IPS-18a (cell line): ENCODE measurements around the gene FCRL6.

Source experiments
- H3K27ac ChIP-seq: one replicate; pipeline ENCODE4 v1.5.1; 2013; ENCODE audit warnings: low read length
- H3K27me3 ChIP-seq: one replicate; pipeline ENCODE4 v1.6.1; 2013; ENCODE audit warnings: mild to moderate bottlenecking, low read length; ENCODE audit not compliant: control insufficient read depth, insufficient read depth
- H3K36me3 ChIP-seq: one replicate; pipeline ENCODE4 v1.6.1; 2013; ENCODE audit warnings: low read depth, low read length; ENCODE audit not compliant: control insufficient read depth
- H3K4me1 ChIP-seq: one replicate; pipeline ENCODE4 v1.6.1; 2013; ENCODE audit warnings: low read depth, low read length; ENCODE audit not compliant: control insufficient read depth
- H3K4me3 ChIP-seq: one replicate; pipeline ENCODE4 v1.5.1; 2013; ENCODE audit warnings: low read length
- H3K9ac ChIP-seq: one replicate; pipeline ENCODE4 v1.6.1; 2013; ENCODE audit warnings: mild to moderate bottlenecking, low read length, moderate library complexity
- H3K9me3 ChIP-seq: one replicate; pipeline ENCODE4 v1.6.1; 2013; ENCODE audit warnings: low read depth, low read length; ENCODE audit not compliant: control insufficient read depth

The FCRL6 gene

DNA sequence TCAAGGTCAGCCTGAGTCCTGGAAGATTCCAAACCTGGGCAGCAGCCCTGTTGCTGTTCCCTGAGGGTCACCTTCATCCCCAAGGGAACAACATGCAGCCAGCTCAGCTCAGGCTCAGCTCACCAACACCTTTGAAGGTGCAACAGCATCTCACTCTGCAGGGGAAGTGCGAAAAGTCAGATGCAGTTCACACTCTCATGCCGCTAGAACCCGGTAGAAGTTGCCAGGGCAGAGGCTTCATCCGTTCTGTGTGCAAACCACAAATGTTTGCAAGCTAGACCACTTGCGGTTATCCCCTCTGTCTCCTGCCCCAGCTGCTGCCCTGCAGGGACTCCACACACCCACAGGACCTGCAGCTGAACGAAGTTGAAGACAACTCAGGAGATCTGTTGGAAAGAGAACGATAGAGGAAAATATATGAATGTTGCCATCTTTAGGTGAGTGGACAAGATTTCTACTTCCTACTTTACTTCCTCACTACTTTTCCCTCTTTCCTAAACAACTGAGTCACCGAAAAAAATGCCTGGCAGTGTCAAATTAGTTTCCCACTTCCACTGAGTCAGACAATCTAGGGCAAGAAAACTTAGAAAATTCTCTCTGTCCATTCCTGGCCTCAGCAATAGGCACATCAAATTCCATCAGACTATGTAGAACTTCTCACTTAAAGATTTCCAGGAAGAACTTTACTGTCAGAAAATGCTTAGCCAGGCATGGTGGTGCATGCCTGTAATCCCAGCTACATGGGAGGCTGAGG lies 1.8 kb upstream of the FCRL6 start:
- Histone ChIP-seq H3K36me3 (no peaks in the 10 kb centered on the region), H3K4me1 (no peaks in the 10 kb centered on the region), H3K27me3 (no peaks in the 10 kb centered on the region), H3K27ac (no peak overlapping the region), H3K4me3 (no peak overlapping the region), H3K9ac (no peak overlapping the region), H3K9me3 (no peaks in the 10 kb centered on the region)

DNA sequence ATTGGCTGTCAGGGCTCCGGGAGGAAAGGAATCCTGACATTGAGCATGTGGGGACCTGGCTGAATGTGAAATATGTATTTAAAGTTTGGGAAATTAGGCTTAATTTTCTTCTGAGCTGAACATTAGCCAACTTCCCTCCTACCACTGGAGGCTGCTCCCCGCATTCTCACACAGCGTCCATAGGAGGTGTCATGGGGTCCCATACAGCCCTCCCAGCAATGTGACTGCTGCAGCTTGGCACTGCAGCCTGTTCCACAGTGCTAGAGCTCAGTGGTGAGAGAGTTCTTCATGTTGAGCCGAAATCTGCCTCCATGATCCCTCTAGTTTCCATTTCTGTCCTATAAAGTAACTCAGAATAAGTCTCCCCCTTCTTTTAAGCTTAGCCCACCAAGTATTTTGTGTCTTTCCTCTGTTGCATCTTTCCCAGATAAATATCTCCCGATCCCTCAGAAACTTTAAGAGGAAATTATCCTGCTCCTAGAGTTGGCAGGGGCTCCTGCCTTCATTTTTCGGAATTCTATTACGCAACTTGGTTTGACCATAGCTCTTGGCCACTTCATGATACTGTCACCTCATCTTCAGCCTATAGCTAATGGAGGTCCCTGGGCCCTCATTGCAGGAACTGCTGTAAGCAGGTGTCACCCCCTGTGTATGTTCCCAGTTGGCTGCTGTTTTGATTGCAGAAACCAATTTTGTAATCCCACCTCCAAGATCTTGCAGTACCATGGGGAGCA lies 2.0 kb downstream of the FCRL6 start:
- Histone ChIP-seq H3K36me3 (no peaks in the 10 kb centered on the region), H3K27me3 (no peaks in the 10 kb centered on the region), H3K4me1 (no peaks in the 10 kb centered on the region), H3K9ac (no peak overlapping the region), H3K27ac (no peak overlapping the region), H3K4me3 (no peak overlapping the region), H3K9me3 (no peaks in the 10 kb centered on the region)

DNA sequence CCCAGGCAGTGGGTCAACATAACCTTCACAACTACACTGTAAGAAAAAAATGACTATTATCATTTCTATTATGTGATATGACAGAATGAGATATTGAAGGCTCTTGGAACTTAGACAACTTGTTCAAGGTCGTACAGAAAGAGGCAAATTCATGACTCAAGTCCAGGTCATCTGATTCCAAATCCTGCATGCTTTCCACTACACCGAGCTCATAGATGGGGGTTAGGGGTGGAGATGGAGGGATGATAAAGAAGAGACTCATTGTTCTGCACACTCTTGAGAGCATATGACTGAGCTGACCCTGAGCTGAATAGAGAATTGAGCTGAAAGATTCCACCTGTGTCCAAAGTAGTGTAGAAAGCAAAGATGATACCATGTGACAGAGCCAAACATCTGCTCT lies 2.8 kb downstream of the FCRL6 start:
- H3K27me3 ChIP-seq, result no peaks in the 10 kb centered on the region
- H3K9me3 ChIP-seq, result no peaks in the 10 kb centered on the region
- H3K4me3 ChIP-seq, result no peak overlapping the region
- H3K9ac ChIP-seq, result no peak overlapping the region
- no peak overlapping the region for H3K27ac ChIP-seq
- no peaks in the 10 kb centered on the region for H3K36me3 ChIP-seq
- no peaks in the 10 kb centered on the region for H3K4me1 ChIP-seq

DNA sequence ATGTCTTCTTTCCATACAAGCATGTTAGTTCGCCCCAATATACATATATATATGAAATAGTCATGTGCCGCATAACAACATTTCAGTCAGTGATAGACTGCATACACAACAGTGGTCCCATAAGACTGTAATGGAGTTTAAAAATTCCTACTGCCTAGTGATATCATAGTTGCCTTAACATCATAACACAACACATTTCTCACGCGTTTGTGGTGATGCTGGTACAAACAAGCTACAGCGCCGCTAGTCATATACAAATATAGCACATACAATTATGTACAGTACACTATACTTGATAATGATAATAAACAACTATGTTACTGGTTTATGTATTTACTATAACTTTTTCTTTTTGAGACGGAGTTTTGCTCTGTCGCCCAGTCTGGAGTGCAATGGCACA lies 13.8 kb downstream of the FCRL6 start:
- peaks cover 4% of the 10 kb centered on the region for H3K4me1 ChIP-seq
- no peaks in the 10 kb centered on the region for H3K9me3 ChIP-seq
- H3K4me3 ChIP-seq, result no peak overlapping the region
- H3K27ac ChIP-seq, result no peak overlapping the region
- no peaks in the 10 kb centered on the region for H3K36me3 ChIP-seq
- no peaks in the 10 kb centered on the region for H3K27me3 ChIP-seq
- no peak overlapping the region for H3K9ac ChIP-seq

DNA sequence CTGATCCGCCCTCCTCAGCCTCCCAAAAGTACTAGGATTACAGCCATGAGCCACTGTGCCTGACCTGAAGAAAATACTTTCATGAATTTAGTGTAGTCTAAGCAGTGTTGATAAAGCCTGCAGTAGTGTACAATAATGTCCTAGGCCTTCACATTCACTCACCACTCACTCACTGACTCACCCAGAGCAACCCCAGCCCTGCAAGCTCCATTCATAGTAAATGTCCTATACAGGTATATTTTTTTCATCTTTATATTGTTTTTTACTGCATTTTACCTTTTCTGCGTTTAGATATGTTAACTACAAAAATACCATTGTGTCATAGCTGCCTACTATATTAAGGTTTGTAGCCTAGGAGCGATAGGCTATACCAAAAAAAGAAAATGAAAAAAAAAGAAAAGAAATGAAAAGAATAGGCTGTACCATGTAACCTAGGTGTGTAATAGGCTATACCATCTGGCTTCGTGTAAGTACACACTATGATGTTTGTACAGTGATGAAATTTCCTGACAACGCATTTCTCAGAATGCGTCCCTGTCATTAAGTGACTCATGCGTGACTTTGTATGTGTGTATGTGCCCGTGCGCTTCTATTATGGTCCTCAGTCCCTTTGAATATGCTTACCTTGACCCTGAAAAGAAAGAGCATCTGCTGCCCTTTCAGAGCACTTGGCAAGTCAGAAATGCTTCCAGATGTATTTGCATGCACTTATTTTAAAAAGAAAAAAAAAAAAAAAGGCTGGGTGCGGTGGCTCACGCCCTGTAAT lies 15.3 kb downstream of the FCRL6 start:
- Histone ChIP-seq H3K27me3 (no peaks in the 10 kb centered on the region), H3K27ac (no peak overlapping the region), H3K36me3 (no peaks in the 10 kb centered on the region), H3K4me1 (peaks cover 4% of the 10 kb centered on the region), H3K9ac (no peak overlapping the region), H3K9me3 (no peaks in the 10 kb centered on the region), H3K4me3 (no peak overlapping the region)

DNA sequence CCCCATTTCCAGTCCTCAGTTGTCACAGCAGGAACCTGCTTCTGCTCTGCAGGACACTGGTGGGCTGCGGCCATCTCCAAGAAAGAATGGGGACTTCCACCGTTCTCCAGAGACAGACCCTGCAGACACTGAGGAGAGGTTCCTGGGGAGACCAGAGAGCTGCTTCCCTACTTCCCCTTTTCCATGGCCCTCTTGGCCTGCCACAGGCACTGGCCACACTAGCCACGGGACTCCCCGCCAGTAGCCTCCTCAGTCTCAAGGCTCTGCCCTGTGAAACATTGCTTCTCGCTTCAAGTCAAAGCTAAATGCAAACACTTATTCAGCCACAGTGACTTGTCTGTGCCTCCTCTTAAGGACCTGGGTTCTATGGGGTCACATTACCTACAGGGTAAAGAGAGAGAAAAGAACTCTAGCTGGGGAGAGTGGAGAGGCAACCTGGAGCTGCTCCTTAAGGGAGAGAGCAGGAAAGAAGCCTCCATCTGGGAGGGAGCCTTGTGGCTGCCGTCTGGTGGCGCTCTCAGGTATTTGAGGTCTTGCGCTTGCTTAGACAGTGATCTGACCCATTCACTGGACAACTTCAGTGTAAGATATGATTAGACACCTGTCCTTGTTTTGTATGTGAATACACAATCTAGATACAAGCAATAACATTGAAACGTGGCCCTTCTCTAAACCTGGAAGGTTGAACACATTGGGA lies 19.2 kb downstream of the FCRL6 start:
- H3K36me3 ChIP-seq, result no peaks in the 10 kb centered on the region
- H3K27ac ChIP-seq, result no peak overlapping the region
- peaks cover 4% of the 10 kb centered on the region for H3K4me1 ChIP-seq
- H3K9ac ChIP-seq, result no peak overlapping the region
- H3K27me3 ChIP-seq, result no peaks in the 10 kb centered on the region
- no peaks in the 10 kb centered on the region for H3K9me3 ChIP-seq
- no peak overlapping the region for H3K4me3 ChIP-seq

DNA sequence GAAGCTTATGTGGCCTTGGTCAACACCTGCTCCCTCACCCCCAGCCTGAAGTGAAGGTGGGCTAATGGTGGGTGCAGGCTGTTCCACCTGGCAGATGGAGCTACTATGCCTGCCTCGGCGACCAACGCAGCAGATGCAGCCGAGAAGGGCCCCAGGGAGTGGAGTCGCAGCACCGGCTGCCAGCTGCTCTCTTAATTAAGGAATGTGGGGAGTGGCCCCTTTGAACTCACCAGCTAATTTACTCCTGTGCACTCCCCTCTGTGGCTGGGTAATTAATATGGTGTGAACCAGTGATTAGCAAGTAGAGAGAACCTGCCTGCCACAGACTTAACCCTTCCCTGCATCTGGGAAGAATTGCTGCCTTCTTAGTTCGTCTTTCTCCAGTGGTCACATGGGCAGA lies 21.2 kb downstream of the FCRL6 start:
- Histone ChIP-seq H3K36me3 (no peaks in the 10 kb centered on the region), H3K4me3 (no peak overlapping the region), H3K4me1 (peaks cover 1% of the 10 kb centered on the region), H3K27ac (no peak overlapping the region), H3K9me3 (no peaks in the 10 kb centered on the region), H3K27me3 (no peaks in the 10 kb centered on the region), H3K9ac (no peak overlapping the region)

DNA sequence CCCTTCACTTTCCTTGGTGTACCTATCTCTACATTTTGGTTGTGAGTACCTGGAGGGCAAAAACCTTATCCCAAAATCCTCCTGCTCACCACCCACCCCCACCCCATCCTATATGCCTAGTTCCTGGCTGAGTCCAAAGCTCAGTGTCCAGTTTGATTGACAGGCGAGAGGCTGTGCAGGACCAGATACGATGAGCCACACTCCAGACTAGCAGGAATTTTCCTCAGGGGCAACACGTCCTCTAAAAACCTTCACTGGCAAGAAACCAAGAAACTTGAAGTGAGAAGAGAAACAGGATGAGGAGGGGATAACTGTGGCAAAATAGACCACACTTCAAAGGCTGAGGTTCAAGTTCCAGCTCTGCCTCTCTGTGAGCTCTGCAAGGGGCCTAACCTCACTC lies 23.4 kb downstream of the FCRL6 start:
- Histone ChIP-seq H3K9me3 (no peaks in the 10 kb centered on the region), H3K4me3 (no peak overlapping the region), H3K27ac (no peak overlapping the region), H3K4me1 (no peaks in the 10 kb centered on the region), H3K9ac (no peak overlapping the region), H3K27me3 (peaks cover 6% of the 10 kb centered on the region), H3K36me3 (no peaks in the 10 kb centered on the region)

DNA sequence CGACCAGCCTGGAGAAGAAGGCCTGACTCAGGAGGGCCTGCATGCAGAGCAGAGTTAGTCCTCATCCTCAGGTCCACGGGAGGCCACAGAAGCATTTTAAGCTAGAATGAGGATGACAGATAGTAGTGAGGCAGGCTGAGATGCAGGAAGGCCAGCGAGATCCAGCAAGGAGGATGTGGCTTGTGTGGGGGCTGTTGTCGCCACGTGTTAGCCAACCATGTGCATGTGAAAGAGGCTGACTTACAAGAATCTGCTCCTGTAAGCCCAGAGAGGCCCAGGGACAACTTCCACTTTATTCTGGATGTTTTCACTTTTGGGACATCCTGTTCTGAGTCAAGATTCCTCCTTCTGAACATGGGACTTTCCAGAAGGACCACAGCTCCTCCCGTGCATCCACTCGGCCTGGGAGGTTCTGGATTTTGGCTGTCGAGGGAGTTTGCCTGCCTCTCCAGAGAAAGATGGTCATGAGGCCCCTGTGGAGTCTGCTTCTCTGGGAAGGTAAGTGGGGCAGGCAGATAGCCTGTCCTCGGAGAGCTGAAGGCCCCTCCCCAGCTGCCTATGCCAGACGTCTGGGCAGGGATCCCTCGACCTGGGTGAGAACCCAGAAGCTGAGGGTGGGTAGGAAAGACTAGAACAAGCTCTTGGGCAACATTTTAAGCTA lies 24.4 kb downstream of the FCRL6 start, which contains the start of gene SLAMF8:
SLAMF8 (plus strand) TSS at position 433 of the 661 bp plus-strand sequence; CDS start at position 459, 26 bp downstream.
- Histone ChIP-seq H3K9ac (no peak within 1 kb of the TSS), H3K9me3 (no peaks in the 10 kb centered on the region), H3K27me3 (peaks cover 13% of the 10 kb centered on the region), H3K27ac (no peak within 1 kb of the TSS), H3K36me3 (no peaks in the 10 kb centered on the region), H3K4me1 (peaks cover 3% of the 10 kb centered on the region), H3K4me3 (no peak within 1 kb of the TSS)

DNA sequence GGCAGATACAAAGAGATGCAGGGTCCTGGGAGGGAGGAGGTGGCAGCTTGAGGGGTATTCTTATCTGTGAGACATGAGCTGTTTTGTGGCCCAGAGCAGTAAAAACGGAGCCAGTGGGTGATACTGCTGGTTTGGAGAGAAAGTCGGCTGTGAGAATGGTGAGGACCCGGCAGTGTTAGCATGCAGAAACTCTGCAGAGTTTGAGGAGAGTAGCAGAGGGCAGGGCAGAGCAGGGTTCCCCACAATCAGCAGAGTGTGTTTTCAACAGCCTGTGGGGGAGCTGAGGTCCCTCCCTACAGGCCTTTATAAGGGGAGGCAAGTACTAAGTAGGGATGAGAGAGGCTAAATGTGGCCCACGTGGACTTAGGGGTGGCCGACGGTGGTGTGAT lies 24.9 kb downstream of the FCRL6 start:
- H3K9ac ChIP-seq, result no peak overlapping the region
- no peaks in the 10 kb centered on the region for H3K36me3 ChIP-seq
- no peak overlapping the region for H3K27ac ChIP-seq
- no peak overlapping the region for H3K4me3 ChIP-seq
- peaks cover 8% of the 10 kb centered on the region for H3K4me1 ChIP-seq
- peaks cover 13% of the 10 kb centered on the region for H3K27me3 ChIP-seq
- no peaks in the 10 kb centered on the region for H3K9me3 ChIP-seq

DNA sequence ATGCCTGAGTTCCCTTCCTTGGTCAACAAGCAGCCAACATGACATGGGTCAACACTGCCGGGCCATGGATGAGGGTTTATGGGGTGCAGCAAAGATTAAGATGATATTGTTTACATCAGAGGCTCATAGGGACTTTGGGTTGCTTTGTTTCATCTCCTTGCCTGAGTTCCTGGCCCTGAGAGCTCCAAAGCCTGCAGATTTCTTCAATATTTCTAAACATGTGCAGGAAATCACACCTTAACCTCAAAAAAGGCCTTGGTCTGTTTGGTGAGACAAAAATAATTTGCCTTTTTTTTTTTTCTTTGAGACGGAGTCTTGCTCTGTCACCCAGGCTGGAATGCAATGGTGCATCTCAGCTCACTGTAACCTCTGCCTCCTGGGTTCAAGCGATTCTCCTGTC lies 25.4 kb downstream of the FCRL6 start:
- Histone ChIP-seq H3K4me1 (peaks cover 11% of the 10 kb centered on the region), H3K36me3 (no peaks in the 10 kb centered on the region), H3K9ac (no peak overlapping the region), H3K9me3 (no peaks in the 10 kb centered on the region), H3K27ac (no peak overlapping the region), H3K4me3 (no peak overlapping the region), H3K27me3 (peaks cover 13% of the 10 kb centered on the region)
